Karpas-422 (cell line): Measurements from ENCODE around the gene TCEAL8. TPM values are rescaled to one million over a fixed set of nuclear protein-coding genes. Genes with fewer than 3 reads are reported as not detected.

Source experiments
- DNase-seq: peaks from one replicate; pipeline ENCODE4 v3.0.0-alpha.2; 2015
- H2AFZ ChIP-seq: fragments of 200-600 bp; sonication (generic); 2 replicates; pipeline ENCODE4 v1.6.1; 2014; ENCODE audit warnings: antibody characterized with exemption, low read length, mixed read lengths
- H3K27ac ChIP-seq: fragments of 200-600 bp; sonication (generic); 2 replicates; pipeline ENCODE4 v1.5.1; 2014; ENCODE audit warnings: mild to moderate bottlenecking, low read length, moderate library complexity
- H3K27me3 ChIP-seq: fragments of 200-600 bp; sonication (generic); 2 replicates; pipeline ENCODE4 v1.6.1; 2014; ENCODE audit warnings: low read length, mixed read lengths
- H3K36me3 ChIP-seq: fragments of 200-600 bp; sonication (generic); 2 replicates; pipeline ENCODE4 v1.6.1; 2014; ENCODE audit warnings: low read length, mixed read lengths; ENCODE audit not compliant: insufficient read depth
- H3K4me1 ChIP-seq: fragments of 200-600 bp; sonication (generic); 2 replicates; pipeline ENCODE4 v1.6.1; 2014; ENCODE audit warnings: mild to moderate bottlenecking, low read length, mixed read lengths
- H3K4me2 ChIP-seq: fragments of 200-600 bp; sonication (generic); 2 replicates; pipeline ENCODE4 v1.6.1; 2014; ENCODE audit warnings: low read length, low read depth, mild to moderate bottlenecking; ENCODE audit not compliant: poor library complexity, severe bottlenecking
- H3K4me3 ChIP-seq: fragments of 200-600 bp; sonication (generic); 2 replicates; pipeline ENCODE4 v1.5.1; 2014; ENCODE audit warnings: mild to moderate bottlenecking, antibody characterized with exemption, low read length, mixed read lengths
- H3K79me2 ChIP-seq: fragments of 200-600 bp; sonication (generic); 2 replicates; pipeline ENCODE4 v1.6.1; 2014; ENCODE audit warnings: mild to moderate bottlenecking, low read length, mixed read lengths
- H3K9ac ChIP-seq: fragments of 200-600 bp; sonication (generic); 2 replicates; pipeline ENCODE4 v1.6.0; 2014; ENCODE audit warnings: low read length
- H3K9me2 ChIP-seq: fragments of 200-600 bp; sonication (generic), shearing (Covaris generic); replicated peaks from 2 replicates; pipeline ENCODE4 v1.6.0; 2014; ENCODE audit warnings: mild to moderate bottlenecking, low read length, moderate library complexity; ENCODE audit not compliant: insufficient read depth
- H3K9me3 ChIP-seq: fragments of 300-700, 200-600 bp; sonication (generic); 2 replicates; pipeline ENCODE4 v1.6.1; 2014; ENCODE audit warnings: low read length, mixed read lengths
- H4K20me1 ChIP-seq: fragments of 200-600 bp; sonication (generic); 2 replicates; pipeline ENCODE4 v1.6.1; 2014; ENCODE audit warnings: mild to moderate bottlenecking, antibody characterized with exemption, low read length, low read depth; ENCODE audit not compliant: insufficient read depth
- total RNA-seq: library from RNA; depleted of rRNA; stranded (reverse); fragments of >200 nt; shearing (Covaris generic); gene quantifications from 2 replicates; pipeline ENCODE4 v1.2.3, GENCODE V29; 2014; ENCODE audit warnings: low replicate concordance

Gene TCEAL8
- total RNA-seq, 1 experiment from 2014 or later, result 43.8 TPM

- no peak for DNase-seq
- no peaks in the 10 kb centered on the region for H4K20me1 ChIP-seq
- H3K79me2 ChIP-seq, result peaks cover 5% of the 10 kb centered on the region; the same call in 1 of the 2 replicates
- H3K4me2 ChIP-seq, result no peak overlapping the region
- H3K9ac ChIP-seq, result no peak overlapping the region
- no peaks in the 10 kb centered on the region for H3K27me3 ChIP-seq
- H3K36me3 ChIP-seq, result no peaks in the 10 kb centered on the region
- no peaks in the 10 kb centered on the region for H3K9me2 ChIP-seq
- H3K4me1 ChIP-seq, result peaks cover 11% of the 10 kb centered on the region
- no peak overlapping the region for H2AFZ ChIP-seq
- H3K27ac ChIP-seq, result no peak overlapping the region
- H3K4me3 ChIP-seq, result no peak overlapping the region
- no peaks in the 10 kb centered on the region for H3K9me3 ChIP-seq
Measured at GRCh38 chrX:103256651-103257050, 1.7 kb upstream of the TCEAL8 start.

DNA sequence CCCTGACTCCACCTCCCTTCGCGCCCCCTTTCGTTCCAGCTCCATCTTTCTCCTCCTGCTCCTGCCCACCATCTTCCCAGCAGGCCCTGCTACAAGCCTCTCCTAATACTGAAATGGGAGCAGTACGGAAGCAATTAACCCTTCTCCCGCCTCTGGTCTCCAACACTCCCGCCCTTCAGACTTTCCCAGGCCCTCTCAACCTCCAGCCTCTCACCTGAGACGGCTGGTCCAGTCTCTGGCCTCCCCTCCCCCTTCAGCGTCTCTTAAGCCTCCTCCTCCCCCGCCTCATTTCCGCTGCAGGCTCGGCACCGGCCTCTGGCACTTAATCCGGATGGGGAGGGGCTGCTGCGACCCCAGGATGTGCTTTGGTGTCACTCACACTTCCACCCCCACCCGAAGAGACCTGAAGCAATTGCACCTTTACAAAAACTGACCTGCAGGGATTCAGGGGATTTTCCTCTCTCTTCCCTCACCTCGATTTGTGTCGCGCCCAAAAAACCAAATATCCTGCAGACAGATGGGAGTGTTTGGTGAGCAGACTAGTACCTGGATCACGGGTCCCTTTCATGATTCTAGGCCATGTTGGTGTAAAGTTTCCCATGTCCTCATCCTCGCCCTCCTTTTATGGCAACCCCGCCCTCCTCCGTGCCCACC is 657 bp downstream of the TCEAL8 start:
- Histone ChIP-seq H4K20me1 (no peaks in the 10 kb centered on the region), H3K9ac (peak overlapping the region; percentile 86), H3K27me3 (no peaks in the 10 kb centered on the region), H3K36me3 (no peaks in the 10 kb centered on the region), H3K4me1 (peaks cover 11% of the 10 kb centered on the region), H2AFZ (peak overlapping the region; percentile 96; the same call in 1 of the 2 replicates), H3K79me2 (peaks cover 5% of the 10 kb centered on the region; the same call in 1 of the 2 replicates), H3K4me3 (peak overlapping the region; percentile 84), H3K9me3 (no peaks in the 10 kb centered on the region), H3K4me2 (peak overlapping the region; percentile 81), H3K27ac (peak overlapping the region; percentile 37; the same call in 1 of the 2 replicates), H3K9me2 (no peaks in the 10 kb centered on the region)
- DNase-seq, result peak; percentile 73

DNA sequence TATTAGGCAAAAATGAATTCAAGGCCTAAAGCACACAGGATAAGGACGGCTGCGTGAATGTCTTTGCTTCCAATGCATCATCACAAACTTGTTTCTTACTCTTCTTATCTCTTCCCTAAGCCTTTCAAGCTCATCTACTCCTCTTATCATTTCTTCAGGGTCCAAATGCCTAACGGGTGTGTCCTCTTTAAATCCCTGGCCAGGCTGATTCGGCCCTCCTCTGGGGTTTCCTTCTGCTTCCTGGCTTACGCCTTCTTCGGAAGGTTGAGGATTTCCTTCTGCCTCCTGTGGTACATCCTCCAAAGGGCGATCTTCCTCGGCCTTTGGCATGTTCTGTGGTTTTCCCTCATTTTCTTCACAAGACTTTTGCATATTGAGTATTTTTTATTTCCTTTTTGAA is 1.3 kb downstream of the TCEAL8 start:
- no peaks in the 10 kb centered on the region for H3K27me3 ChIP-seq
- H3K36me3 ChIP-seq, result no peaks in the 10 kb centered on the region
- H3K4me2 ChIP-seq, result peak overlapping the region; percentile 81
- no peaks in the 10 kb centered on the region for H3K9me3 ChIP-seq
- H3K9ac ChIP-seq, result peak overlapping the region; percentile 86; the same call in 1 of the 2 replicates
- peaks cover 5% of the 10 kb centered on the region; the same call in 1 of the 2 replicates for H3K79me2 ChIP-seq
- no peaks in the 10 kb centered on the region for H4K20me1 ChIP-seq
- H3K9me2 ChIP-seq, result no peaks in the 10 kb centered on the region
- no peak overlapping the region for H2AFZ ChIP-seq
- no peak for DNase-seq
- H3K4me3 ChIP-seq, result no peak overlapping the region
- peaks cover 15% of the 10 kb centered on the region for H3K4me1 ChIP-seq
- H3K27ac ChIP-seq, result no peak overlapping the region

DNA sequence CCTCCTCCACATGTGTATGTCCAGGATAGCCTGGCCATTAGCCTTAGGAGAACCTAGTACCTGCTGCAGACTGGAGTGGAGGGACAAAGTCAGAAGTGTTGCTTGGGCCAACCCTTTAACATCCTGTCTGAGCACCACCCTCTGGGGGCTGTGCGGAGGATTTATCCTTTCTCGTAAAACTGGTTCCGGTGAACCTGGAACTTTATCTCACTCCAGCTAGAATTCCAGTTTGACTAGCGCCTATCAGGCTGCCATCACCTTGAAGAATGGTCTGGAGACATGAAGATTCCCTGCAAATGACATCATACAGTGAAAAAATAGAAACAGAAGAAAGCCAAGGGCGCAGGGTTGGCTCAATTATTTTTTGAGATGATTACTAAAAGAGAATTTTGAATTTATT is 4.0 kb downstream of the TCEAL8 start:
- Histone ChIP-seq H3K27ac (no peak overlapping the region), H2AFZ (no peak overlapping the region)

GRCh38 chrX:103249805-103250204 is 5.2 kb downstream of the TCEAL8 start:
- no peaks in the 10 kb centered on the region for H3K9me2 ChIP-seq
- DNase-seq, result no peak
- no peak overlapping the region for H3K9ac ChIP-seq
- H3K27me3 ChIP-seq, result no peaks in the 10 kb centered on the region
- no peak overlapping the region for H2AFZ ChIP-seq
- H3K9me3 ChIP-seq, result no peaks in the 10 kb centered on the region
- H3K27ac ChIP-seq, result no peak overlapping the region
- no peak overlapping the region for H3K4me2 ChIP-seq
- peaks cover 5% of the 10 kb centered on the region; the same call in 1 of the 2 replicates for H3K79me2 ChIP-seq
- no peaks in the 10 kb centered on the region for H3K36me3 ChIP-seq
- H4K20me1 ChIP-seq, result no peaks in the 10 kb centered on the region
- no peak overlapping the region for H3K4me3 ChIP-seq
- H3K4me1 ChIP-seq, result peaks cover 9% of the 10 kb centered on the region

More for the DNA sequence above, 4.0 kb downstream of the TCEAL8 start:
- peaks cover 5% of the 10 kb centered on the region; the same call in 1 of the 2 replicates for H3K79me2 ChIP-seq
- H3K9me3 ChIP-seq, result no peaks in the 10 kb centered on the region
- no peak overlapping the region for H3K4me2 ChIP-seq
- no peaks in the 10 kb centered on the region for H3K9me2 ChIP-seq
- H3K27me3 ChIP-seq, result no peaks in the 10 kb centered on the region
- H3K9ac ChIP-seq, result no peak overlapping the region
- no peak for DNase-seq
- H4K20me1 ChIP-seq, result no peaks in the 10 kb centered on the region
- H3K4me1 ChIP-seq, result peaks cover 15% of the 10 kb centered on the region
- H3K36me3 ChIP-seq, result no peaks in the 10 kb centered on the region
- no peak overlapping the region for H3K4me3 ChIP-seq

GRCh38 chrX:103248553-103248952 is 6.4 kb downstream of the TCEAL8 start:
- H4K20me1 ChIP-seq, result no peaks in the 10 kb centered on the region
- H3K9ac ChIP-seq, result no peak overlapping the region
- no peaks in the 10 kb centered on the region for H3K79me2 ChIP-seq
- H3K36me3 ChIP-seq, result no peaks in the 10 kb centered on the region
- no peaks in the 10 kb centered on the region for H3K9me3 ChIP-seq
- peak; percentile 67 for DNase-seq
- H3K27me3 ChIP-seq, result no peaks in the 10 kb centered on the region
- no peak overlapping the region for H3K4me3 ChIP-seq
- no peaks in the 10 kb centered on the region for H3K9me2 ChIP-seq
- no peak overlapping the region for H2AFZ ChIP-seq
- no peak overlapping the region for H3K27ac ChIP-seq
- peaks cover 3% of the 10 kb centered on the region; the same call in 1 of the 2 replicates for H3K4me1 ChIP-seq
- H3K4me2 ChIP-seq, result no peak overlapping the region

DNA sequence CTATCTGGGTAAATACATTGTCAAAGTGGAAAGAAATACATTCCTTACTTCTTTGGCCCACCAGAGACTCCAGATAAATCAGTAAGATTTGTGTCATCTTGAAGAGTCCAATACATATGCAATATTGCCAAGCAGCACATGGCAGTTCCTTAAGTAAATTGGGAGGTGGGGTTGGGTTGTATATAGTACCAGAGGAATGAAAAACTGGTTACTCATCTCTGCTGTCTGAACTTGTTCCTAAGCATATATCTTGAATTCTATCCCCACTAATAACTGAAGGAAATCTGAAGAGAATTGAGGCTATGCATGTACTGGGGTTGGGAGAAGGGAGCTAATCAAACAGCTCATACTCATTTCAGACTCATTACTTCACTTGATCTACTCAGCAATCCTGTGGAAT is 14.8 kb downstream of the TCEAL8 start:
- Histone ChIP-seq H3K4me3 (no peak overlapping the region), H3K9ac (no peak overlapping the region), H2AFZ (no peak overlapping the region), H3K4me2 (no peak overlapping the region), H3K4me1 (no peaks in the 10 kb centered on the region), H3K36me3 (no peaks in the 10 kb centered on the region), H3K9me3 (no peaks in the 10 kb centered on the region), H3K27ac (no peak overlapping the region), H3K9me2 (no peaks in the 10 kb centered on the region), H3K27me3 (no peaks in the 10 kb centered on the region), H4K20me1 (no peaks in the 10 kb centered on the region), H3K79me2 (no peaks in the 10 kb centered on the region)
- no peak for DNase-seq

- H4K20me1 ChIP-seq, result no peaks in the 10 kb centered on the region
- no peak for DNase-seq
- H3K9me2 ChIP-seq, result no peaks in the 10 kb centered on the region
- H3K27ac ChIP-seq, result no peak overlapping the region
- H3K4me3 ChIP-seq, result no peak overlapping the region
- H3K9me3 ChIP-seq, result no peaks in the 10 kb centered on the region
- no peak overlapping the region for H3K4me2 ChIP-seq
- no peaks in the 10 kb centered on the region for H3K27me3 ChIP-seq
- H3K9ac ChIP-seq, result no peak overlapping the region
- no peaks in the 10 kb centered on the region for H3K4me1 ChIP-seq
- no peaks in the 10 kb centered on the region for H3K79me2 ChIP-seq
- no peak overlapping the region for H2AFZ ChIP-seq
- H3K36me3 ChIP-seq, result no peaks in the 10 kb centered on the region
Measured at GRCh38 chrX:103236296-103236695, 18.7 kb downstream of the TCEAL8 start.
